WTC11 (cell line): ENCODE results near the gene HSF5. TPM values are rescaled to one million over a fixed set of nuclear protein-coding genes. Genes with fewer than 3 reads are reported as not detected.

Experiments
- ATAC-seq: fragments of 200-7000 bp; cut with Tn5 transposase; 2 replicates; pipeline ENCODE4 v1.10.0; 2021; ENCODE audit warnings: mild to moderate bottlenecking, moderate library complexity
- CTCF ChIA-PET: fragments of 300-600 bp; sonication (Branson Sonifier 250); formaldehyde crosslinking; loops from one replicate; lab custom pipeline; 2021; ENCODE audit warnings: antibody characterized with exemption; lab: Charles Lee
- POLR2A ChIA-PET: fragments of 350-600 bp; sonication (Branson Sonifier 250); formaldehyde crosslinking; loops from one replicate; lab custom pipeline; 2021; ENCODE audit warnings: antibody characterized with exemption; lab: Charles Lee
- DNase-seq: peaks from one replicate; pipeline ENCODE4 v3.0.0; 2021; ENCODE audit warnings: low spot score
- H3K27ac Mint-ChIP-seq: 2 replicates; pipeline ENCODE4 v1.8.0; 2021; ENCODE audit warnings: mixed read lengths
- H3K27me3 Mint-ChIP-seq: 2 replicates; pipeline ENCODE4 v1.8.0; 2021; ENCODE audit warnings: low read depth, mild to moderate bottlenecking, moderate library complexity, mixed read lengths
- H3K36me3 Mint-ChIP-seq: 2 replicates; pipeline ENCODE4 v1.8.0; 2021; ENCODE audit warnings: mixed read lengths
- H3K4me1 Mint-ChIP-seq: 2 replicates; pipeline ENCODE4 v1.8.0; 2022; ENCODE audit warnings: mixed read lengths
- H3K4me3 Mint-ChIP-seq: 2 replicates; pipeline ENCODE4 v1.8.0; 2021; ENCODE audit warnings: mild to moderate bottlenecking, moderate library complexity, mixed read lengths
- H3K9me3 Mint-ChIP-seq: 2 replicates; pipeline ENCODE4 v1.8.0; 2021; ENCODE audit warnings: mixed read lengths
- ATF1 ChIP-seq: sonication (generic); formaldehyde crosslinking; IDR thresholded peaks from 2 replicates; pipeline ENCODE4 v1.8.1; 2023; ENCODE audit warnings: mild to moderate bottlenecking, moderate library complexity, missing genetic modification reagents
- CREM ChIP-seq: sonication (generic); formaldehyde crosslinking; IDR thresholded peaks from 2 replicates; pipeline ENCODE4 v1.8.1; 2022; ENCODE audit warnings: mild to moderate bottlenecking, missing genetic modification reagents, moderate library complexity
- JAZF1 ChIP-seq: fragments of 250-450 bp; sonication (Bioruptor Pico); IDR thresholded peaks from 2 replicates; pipeline ENCODE4 v1.9.0; 2021; ENCODE audit warnings: moderate library complexity, mild to moderate bottlenecking, inconsistent platforms
- NFATC4 ChIP-seq: fragments of 250-450 bp; sonication (Bioruptor Pico); IDR thresholded peaks from 2 replicates; pipeline ENCODE4 v1.9.0; 2021; ENCODE audit warnings: mild to moderate bottlenecking
- NFYB ChIP-seq: sonication (generic); formaldehyde crosslinking; conservative IDR thresholded peaks from 2 replicates; pipeline ENCODE4 v1.8.0; 2022; ENCODE audit warnings: low read depth, missing genetic modification reagents
- NR2C2 ChIP-seq: sonication (generic); formaldehyde crosslinking; IDR thresholded peaks from 2 replicates; pipeline ENCODE4 v1.8.0; 2022; ENCODE audit warnings: mild to moderate bottlenecking, missing genetic modification reagents
- OVOL2 ChIP-seq: fragments of 250-450 bp; sonication (Bioruptor Pico); IDR thresholded peaks from 2 replicates; pipeline ENCODE4 v1.9.0; 2021; ENCODE audit warnings: mild to moderate bottlenecking, borderline replicate concordance
- PRRX2 ChIP-seq: fragments of 250-450 bp; sonication (Bioruptor Pico); IDR thresholded peaks from 2 replicates; pipeline ENCODE4 v1.8.0; 2021; ENCODE audit warnings: mild to moderate bottlenecking
- RORB ChIP-seq: fragments of 250-450 bp; sonication (Bioruptor Pico); IDR thresholded peaks from 2 replicates; pipeline ENCODE4 v1.9.0; 2021; ENCODE audit warnings: mild to moderate bottlenecking
- SMAD4 ChIP-seq: sonication (generic); formaldehyde crosslinking; IDR thresholded peaks from 2 replicates; pipeline ENCODE4 v1.8.0; 2022; ENCODE audit warnings: mild to moderate bottlenecking, missing genetic modification reagents
- SP1 ChIP-seq: sonication (generic); formaldehyde crosslinking; conservative IDR thresholded peaks from 2 replicates; pipeline ENCODE4 v1.8.1; 2022; ENCODE audit warnings: missing genetic modification reagents
- TEAD4 ChIP-seq: sonication (generic); formaldehyde crosslinking; IDR thresholded peaks from 2 replicates; pipeline ENCODE4 v1.8.0; 2022; ENCODE audit warnings: mild to moderate bottlenecking, missing genetic modification reagents
- ZNF416 ChIP-seq: fragments of 250-450 bp; sonication (Bioruptor Pico); IDR thresholded peaks from 2 replicates; pipeline ENCODE4 v1.9.0; 2021; ENCODE audit warnings: mild to moderate bottlenecking, inconsistent platforms
- total RNA-seq: library from RNA; stranded (reverse); gene quantifications from 3 replicates; pipeline ENCODE4 v1.2.3, GENCODE V29; 2021
- TF ChIP-seq, protein P1 (sequence below): sonication (generic); formaldehyde crosslinking; IDR thresholded peaks from 2 replicates; pipeline ENCODE4 v1.8.1; 2022; ENCODE audit warnings: missing genetic modification reagents, borderline replicate concordance
- TF ChIP-seq, protein P2 (sequence below): fragments of 250-450 bp; sonication (Bioruptor Pico); IDR thresholded peaks from 2 replicates; pipeline ENCODE4 v1.9.0; 2021; ENCODE audit warnings: mild to moderate bottlenecking
- TF ChIP-seq, protein P3 (sequence below): sonication (generic); formaldehyde crosslinking; conservative IDR thresholded peaks from 2 replicates; pipeline ENCODE4 v1.8.1; 2022; ENCODE audit warnings: mild to moderate bottlenecking, missing genetic modification reagents
- TF ChIP-seq, protein P4 (sequence below): sonication (generic); formaldehyde crosslinking; IDR thresholded peaks from 2 replicates; pipeline ENCODE4 v1.8.1; 2023; ENCODE audit warnings: mild to moderate bottlenecking, missing genetic modification reagents, moderate library complexity
- TF ChIP-seq, protein P5 (sequence below): sonication (generic); formaldehyde crosslinking; IDR thresholded peaks from 2 replicates; pipeline ENCODE4 v1.8.0; 2022; ENCODE audit warnings: mild to moderate bottlenecking, missing genetic modification reagents
- TF ChIP-seq, protein P6 (sequence below): sonication (generic); formaldehyde crosslinking; IDR thresholded peaks from 2 replicates; pipeline ENCODE4 v1.8.1; 2022; ENCODE audit warnings: low read depth, missing genetic modification reagents, borderline replicate concordance
- TF ChIP-seq, protein P7 (sequence below): sonication (generic); formaldehyde crosslinking; IDR thresholded peaks from 2 replicates; pipeline ENCODE4 v1.8.0; 2023; ENCODE audit warnings: missing genetic modification reagents, mild to moderate bottlenecking, borderline replicate concordance

Gene HSF5
- total RNA-seq, 1 experiment from 2014 or later, result 0.09 TPM

DNA sequence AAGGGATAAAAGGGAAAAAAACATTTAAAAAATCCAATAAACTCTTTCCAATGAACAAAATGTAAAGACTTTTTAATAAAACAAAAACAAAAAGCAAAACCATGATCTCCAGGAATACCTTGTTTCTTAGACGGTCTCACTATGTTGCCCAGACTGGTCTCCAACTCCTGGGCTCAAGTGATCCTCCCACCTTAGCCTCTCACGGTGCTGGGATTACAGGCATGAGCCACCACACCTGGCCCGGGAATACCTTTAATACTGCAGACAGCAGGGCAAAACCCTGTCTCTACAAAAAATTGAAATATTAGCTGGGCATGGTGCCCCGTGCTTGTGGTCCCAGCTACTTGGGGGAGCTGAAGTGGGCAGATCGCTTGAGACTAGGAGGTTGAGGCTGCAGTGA is 78.8 kb downstream of the HSF5 start:
- ATAC-seq (no peak), DNase-seq (no peak)
- H3K4me1 Mint-ChIP-seq, result peaks cover 6% of the 10 kb centered on the region
- no peak overlapping the region for H3K4me3 Mint-ChIP-seq
- POLR2A ChIA-PET, result no interaction called here
- no peak overlapping the region for H3K27ac Mint-ChIP-seq
- no peaks in the 10 kb centered on the region for H3K9me3 Mint-ChIP-seq
- H3K27me3 Mint-ChIP-seq, result peaks cover 22% of the 10 kb centered on the region
- CTCF ChIA-PET, result no interaction called here
- TF ChIP-seq, protein P1, sequence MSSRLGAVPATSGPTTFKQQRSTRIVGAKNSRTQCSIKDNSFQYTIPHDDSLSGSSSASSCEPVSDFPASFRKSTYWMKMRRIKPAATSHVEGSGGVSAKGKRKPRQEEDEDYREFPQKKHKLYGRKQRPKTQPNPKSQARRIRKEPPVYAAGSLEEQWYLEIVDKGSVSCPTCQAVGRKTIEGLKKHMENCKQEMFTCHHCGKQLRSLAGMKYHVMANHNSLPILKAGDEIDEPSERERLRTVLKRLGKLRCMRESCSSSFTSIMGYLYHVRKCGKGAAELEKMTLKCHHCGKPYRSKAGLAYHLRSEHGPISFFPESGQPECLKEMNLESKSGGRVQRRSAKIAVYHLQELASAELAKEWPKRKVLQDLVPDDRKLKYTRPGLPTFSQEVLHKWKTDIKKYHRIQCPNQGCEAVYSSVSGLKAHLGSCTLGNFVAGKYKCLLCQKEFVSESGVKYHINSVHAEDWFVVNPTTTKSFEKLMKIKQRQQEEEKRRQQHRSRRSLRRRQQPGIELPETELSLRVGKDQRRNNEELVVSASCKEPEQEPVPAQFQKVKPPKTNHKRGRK, result no peak
- TF ChIP-seq ZNF416 (CRISPR knock-in tag) (no peak), CREM (CRISPR knock-in tag) (no peak), OVOL2 (CRISPR knock-in tag) (no peak), RORB (CRISPR knock-in tag) (no peak), NR2C2 (CRISPR knock-in tag) (no peak), TEAD4 (CRISPR knock-in tag) (no peak), NFYB (CRISPR knock-in tag) (no peak), JAZF1 (CRISPR knock-in tag) (no peak), PRRX2 (CRISPR knock-in tag) (no peak), NFATC4 (CRISPR knock-in tag) (no peak), SMAD4 (no peak), SP1 (CRISPR knock-in tag) (no peak), ATF1 (no peak)
- TF ChIP-seq, protein P2, sequence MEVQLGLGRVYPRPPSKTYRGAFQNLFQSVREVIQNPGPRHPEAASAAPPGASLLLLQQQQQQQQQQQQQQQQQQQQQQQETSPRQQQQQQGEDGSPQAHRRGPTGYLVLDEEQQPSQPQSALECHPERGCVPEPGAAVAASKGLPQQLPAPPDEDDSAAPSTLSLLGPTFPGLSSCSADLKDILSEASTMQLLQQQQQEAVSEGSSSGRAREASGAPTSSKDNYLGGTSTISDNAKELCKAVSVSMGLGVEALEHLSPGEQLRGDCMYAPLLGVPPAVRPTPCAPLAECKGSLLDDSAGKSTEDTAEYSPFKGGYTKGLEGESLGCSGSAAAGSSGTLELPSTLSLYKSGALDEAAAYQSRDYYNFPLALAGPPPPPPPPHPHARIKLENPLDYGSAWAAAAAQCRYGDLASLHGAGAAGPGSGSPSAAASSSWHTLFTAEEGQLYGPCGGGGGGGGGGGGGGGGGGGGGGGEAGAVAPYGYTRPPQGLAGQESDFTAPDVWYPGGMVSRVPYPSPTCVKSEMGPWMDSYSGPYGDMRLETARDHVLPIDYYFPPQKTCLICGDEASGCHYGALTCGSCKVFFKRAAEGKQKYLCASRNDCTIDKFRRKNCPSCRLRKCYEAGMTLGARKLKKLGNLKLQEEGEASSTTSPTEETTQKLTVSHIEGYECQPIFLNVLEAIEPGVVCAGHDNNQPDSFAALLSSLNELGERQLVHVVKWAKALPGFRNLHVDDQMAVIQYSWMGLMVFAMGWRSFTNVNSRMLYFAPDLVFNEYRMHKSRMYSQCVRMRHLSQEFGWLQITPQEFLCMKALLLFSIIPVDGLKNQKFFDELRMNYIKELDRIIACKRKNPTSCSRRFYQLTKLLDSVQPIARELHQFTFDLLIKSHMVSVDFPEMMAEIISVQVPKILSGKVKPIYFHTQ, result no peak
- TF ChIP-seq, protein P3, sequence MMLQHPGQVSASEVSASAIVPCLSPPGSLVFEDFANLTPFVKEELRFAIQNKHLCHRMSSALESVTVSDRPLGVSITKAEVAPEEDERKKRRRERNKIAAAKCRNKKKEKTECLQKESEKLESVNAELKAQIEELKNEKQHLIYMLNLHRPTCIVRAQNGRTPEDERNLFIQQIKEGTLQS (CRISPR knock-in tag), result no peak
- TF ChIP-seq, protein P4, sequence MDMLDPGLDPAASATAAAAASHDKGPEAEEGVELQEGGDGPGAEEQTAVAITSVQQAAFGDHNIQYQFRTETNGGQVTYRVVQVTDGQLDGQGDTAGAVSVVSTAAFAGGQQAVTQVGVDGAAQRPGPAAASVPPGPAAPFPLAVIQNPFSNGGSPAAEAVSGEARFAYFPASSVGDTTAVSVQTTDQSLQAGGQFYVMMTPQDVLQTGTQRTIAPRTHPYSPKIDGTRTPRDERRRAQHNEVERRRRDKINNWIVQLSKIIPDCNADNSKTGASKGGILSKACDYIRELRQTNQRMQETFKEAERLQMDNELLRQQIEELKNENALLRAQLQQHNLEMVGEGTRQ (CRISPR knock-in tag), result no peak
- TF ChIP-seq, protein P5, sequence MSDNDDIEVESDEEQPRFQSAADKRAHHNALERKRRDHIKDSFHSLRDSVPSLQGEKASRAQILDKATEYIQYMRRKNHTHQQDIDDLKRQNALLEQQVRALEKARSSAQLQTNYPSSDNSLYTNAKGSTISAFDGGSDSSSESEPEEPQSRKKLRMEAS (CRISPR knock-in tag), result no peak
- TF ChIP-seq, protein P6, sequence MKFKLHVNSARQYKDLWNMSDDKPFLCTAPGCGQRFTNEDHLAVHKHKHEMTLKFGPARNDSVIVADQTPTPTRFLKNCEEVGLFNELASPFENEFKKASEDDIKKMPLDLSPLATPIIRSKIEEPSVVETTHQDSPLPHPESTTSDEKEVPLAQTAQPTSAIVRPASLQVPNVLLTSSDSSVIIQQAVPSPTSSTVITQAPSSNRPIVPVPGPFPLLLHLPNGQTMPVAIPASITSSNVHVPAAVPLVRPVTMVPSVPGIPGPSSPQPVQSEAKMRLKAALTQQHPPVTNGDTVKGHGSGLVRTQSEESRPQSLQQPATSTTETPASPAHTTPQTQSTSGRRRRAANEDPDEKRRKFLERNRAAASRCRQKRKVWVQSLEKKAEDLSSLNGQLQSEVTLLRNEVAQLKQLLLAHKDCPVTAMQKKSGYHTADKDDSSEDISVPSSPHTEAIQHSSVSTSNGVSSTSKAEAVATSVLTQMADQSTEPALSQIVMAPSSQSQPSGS (CRISPR knock-in tag), result no peak
- TF ChIP-seq, protein P7, sequence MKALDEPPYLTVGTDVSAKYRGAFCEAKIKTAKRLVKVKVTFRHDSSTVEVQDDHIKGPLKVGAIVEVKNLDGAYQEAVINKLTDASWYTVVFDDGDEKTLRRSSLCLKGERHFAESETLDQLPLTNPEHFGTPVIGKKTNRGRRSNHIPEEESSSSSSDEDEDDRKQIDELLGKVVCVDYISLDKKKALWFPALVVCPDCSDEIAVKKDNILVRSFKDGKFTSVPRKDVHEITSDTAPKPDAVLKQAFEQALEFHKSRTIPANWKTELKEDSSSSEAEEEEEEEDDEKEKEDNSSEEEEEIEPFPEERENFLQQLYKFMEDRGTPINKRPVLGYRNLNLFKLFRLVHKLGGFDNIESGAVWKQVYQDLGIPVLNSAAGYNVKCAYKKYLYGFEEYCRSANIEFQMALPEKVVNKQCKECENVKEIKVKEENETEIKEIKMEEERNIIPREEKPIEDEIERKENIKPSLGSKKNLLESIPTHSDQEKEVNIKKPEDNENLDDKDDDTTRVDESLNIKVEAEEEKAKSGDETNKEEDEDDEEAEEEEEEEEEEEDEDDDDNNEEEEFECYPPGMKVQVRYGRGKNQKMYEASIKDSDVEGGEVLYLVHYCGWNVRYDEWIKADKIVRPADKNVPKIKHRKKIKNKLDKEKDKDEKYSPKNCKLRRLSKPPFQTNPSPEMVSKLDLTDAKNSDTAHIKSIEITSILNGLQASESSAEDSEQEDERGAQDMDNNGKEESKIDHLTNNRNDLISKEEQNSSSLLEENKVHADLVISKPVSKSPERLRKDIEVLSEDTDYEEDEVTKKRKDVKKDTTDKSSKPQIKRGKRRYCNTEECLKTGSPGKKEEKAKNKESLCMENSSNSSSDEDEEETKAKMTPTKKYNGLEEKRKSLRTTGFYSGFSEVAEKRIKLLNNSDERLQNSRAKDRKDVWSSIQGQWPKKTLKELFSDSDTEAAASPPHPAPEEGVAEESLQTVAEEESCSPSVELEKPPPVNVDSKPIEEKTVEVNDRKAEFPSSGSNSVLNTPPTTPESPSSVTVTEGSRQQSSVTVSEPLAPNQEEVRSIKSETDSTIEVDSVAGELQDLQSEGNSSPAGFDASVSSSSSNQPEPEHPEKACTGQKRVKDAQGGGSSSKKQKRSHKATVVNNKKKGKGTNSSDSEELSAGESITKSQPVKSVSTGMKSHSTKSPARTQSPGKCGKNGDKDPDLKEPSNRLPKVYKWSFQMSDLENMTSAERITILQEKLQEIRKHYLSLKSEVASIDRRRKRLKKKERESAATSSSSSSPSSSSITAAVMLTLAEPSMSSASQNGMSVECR (CRISPR knock-in tag), result no peak
- H3K36me3 Mint-ChIP-seq, result no peaks in the 10 kb centered on the region
